ENCODE data around the gene DTHD1. TPM values are rescaled to one million over a fixed set of nuclear protein-coding genes. Genes with fewer than 3 reads are reported as not detected.

Gene DTHD1
- total and polyA plus RNA-seq, 10 of the 15 experiments (the other 5 are each of a cell fraction or from before 2014, with no cell fraction given) = 0.05 to 2.8 (median 1.4) TPM

- TF ChIP-seq USF1 (IDR thresholded peaks at IDR 0.05; ENCODE audit: borderline replicate concordance, extremely low read length, insufficient read depth, low read depth, low read length) = no peak
- no peak for TF ChIP-seq CEBPB (IDR thresholded peaks at IDR 0.05; ENCODE audit: borderline replicate concordance in 1 of 2, low read depth in 2 of 2, low read length in 2 of 2)
- no peak for TF ChIP-seq SP1 (IDR thresholded peaks at IDR 0.05; ENCODE audit: low read depth, low read length)
- TF ChIP-seq MYB (IDR thresholded peaks at IDR 0.05; ENCODE audit: borderline replicate concordance, low read depth, low read length) = no peak
- TF ChIP-seq IKZF1 (conservative IDR thresholded peaks at IDR 0.05) = no peak
Measured at GRCh38 chr4:36269101-36269500, 12.3 kb upstream of the DTHD1 start (continued).

GRCh38 chr4:36269533-36270173 lies 11.8 kb upstream of the DTHD1 start:
- BruUV-seq (replicated peaks) = no TSS peak
- no peak overlapping the region; the same call in 1 of the 2 replicates for H2AFZ ChIP-seq (ENCODE audit: control insufficient read depth, low read depth, low read length)
- ATAC-seq (no peak), FAIRE-seq (no peak), DNase-seq (ENCODE audit: low read depth, low spot score) (no peak)
- ChIA-PET RAD21 (ENCODE audit: unreplicated experiment) (interaction anchor here (1.7 to 2.3 kb wide), 2 partner anchors 63 to 78 kb away, joined by 4 to 9 read pairs; no protein-coding TSS in a partner anchor), POLR2A (interaction anchor here (1.0 kb wide), 1 partner anchor 14 kb away, joined by 5 read pairs; no protein-coding TSS in a partner anchor), CTCF (interaction anchor here (1.0 to 2.8 kb wide), 2 partner anchors 13 to 15 kb away, joined by 4 to 6 read pairs; partner anchors contain the start of gene DTHD1), SMC1A (ENCODE audit: uncharacterized antibody, unreplicated experiment) (interaction anchor here (0.7 to 4.5 kb wide), 4 partner anchors 11 to 37 kb away, joined by 3 to 38 read pairs (median 7); no protein-coding TSS in a partner anchor)
- no peak overlapping the region for H3K4me3 ChIP-seq
- intact Hi-C loops (cut with micrococcal nuclease; ENCODE audit: unreplicated experiment) (no loop called here), in situ Hi-C loops (cut with MboI) (no loop called here)
- H3K4me2 ChIP-seq (ENCODE audit: control insufficient read depth, insufficient read depth) = no peak overlapping the region
- TF ChIP-seq ZNF274 (IDR thresholded peaks at IDR 0.05; ENCODE audit: insufficient read depth, insufficient read length) (no peak), BCL11A (IDR thresholded peaks at IDR 0.05; ENCODE audit: low read depth, low read length) (no peak), CBFB (IDR thresholded peaks at IDR 0.05; ENCODE audit: low read depth) (no peak), NR2F1 (conservative IDR thresholded peaks at IDR 0.05) (no peak), RCOR1 (conservative IDR thresholded peaks at IDR 0.05; ENCODE audit: low read depth, low read length) (no peak), SIN3A (IDR thresholded peaks at IDR 0.05; ENCODE audit: low read depth, low read length) (no peak)
- TF ChIP-seq, protein P1, sequence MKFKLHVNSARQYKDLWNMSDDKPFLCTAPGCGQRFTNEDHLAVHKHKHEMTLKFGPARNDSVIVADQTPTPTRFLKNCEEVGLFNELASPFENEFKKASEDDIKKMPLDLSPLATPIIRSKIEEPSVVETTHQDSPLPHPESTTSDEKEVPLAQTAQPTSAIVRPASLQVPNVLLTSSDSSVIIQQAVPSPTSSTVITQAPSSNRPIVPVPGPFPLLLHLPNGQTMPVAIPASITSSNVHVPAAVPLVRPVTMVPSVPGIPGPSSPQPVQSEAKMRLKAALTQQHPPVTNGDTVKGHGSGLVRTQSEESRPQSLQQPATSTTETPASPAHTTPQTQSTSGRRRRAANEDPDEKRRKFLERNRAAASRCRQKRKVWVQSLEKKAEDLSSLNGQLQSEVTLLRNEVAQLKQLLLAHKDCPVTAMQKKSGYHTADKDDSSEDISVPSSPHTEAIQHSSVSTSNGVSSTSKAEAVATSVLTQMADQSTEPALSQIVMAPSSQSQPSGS (IDR thresholded peaks at IDR 0.05; ENCODE audit: low read length) = no peak
- TF ChIP-seq, protein P2, sequence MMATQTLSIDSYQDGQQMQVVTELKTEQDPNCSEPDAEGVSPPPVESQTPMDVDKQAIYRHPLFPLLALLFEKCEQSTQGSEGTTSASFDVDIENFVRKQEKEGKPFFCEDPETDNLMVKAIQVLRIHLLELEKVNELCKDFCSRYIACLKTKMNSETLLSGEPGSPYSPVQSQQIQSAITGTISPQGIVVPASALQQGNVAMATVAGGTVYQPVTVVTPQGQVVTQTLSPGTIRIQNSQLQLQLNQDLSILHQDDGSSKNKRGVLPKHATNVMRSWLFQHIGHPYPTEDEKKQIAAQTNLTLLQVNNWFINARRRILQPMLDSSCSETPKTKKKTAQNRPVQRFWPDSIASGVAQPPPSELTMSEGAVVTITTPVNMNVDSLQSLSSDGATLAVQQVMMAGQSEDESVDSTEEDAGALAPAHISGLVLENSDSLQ (IDR thresholded peaks at IDR 0.05) = no peak
- H3K27ac ChIP-seq (ENCODE audit: control insufficient read depth, insufficient read depth) = no peak overlapping the region
- H3K9ac ChIP-seq (ENCODE audit: control insufficient read depth, insufficient read depth, low read length) = no peak overlapping the region
- 90% methylated on average over 5 of the region's 5 CpGs for WGBS (ENCODE audit: insufficient coverage, insufficient replicate concordance, low lambda C conversion rate, missing lambda C conversion rate)
- H4K20me1 ChIP-seq (ENCODE audit: control insufficient read depth, insufficient read depth) = no peaks in the 10 kb centered on the region
- H3K4me1 ChIP-seq (ENCODE audit: control insufficient read depth, insufficient read depth, low read length) = no peaks in the 10 kb centered on the region
- H3K36me3 ChIP-seq (ENCODE audit: control insufficient read depth in 2 of 2, insufficient read depth in 2 of 2, low read length in 1 of 2) = no peaks in the 10 kb centered on the region
- no peaks in the 10 kb centered on the region for H3K79me2 ChIP-seq (ENCODE audit: control insufficient read depth, insufficient read depth, low read length)
- no peaks in the 10 kb centered on the region for H3K27me3 ChIP-seq (replicated peaks in 1 of 2; ENCODE audit: control insufficient read depth in 2 of 2, insufficient read depth in 2 of 2, low read length in 1 of 2)
- no peaks in the 10 kb centered on the region for H3K9me3 ChIP-seq (replicated peaks; ENCODE audit: control insufficient read depth, insufficient read depth, low read length)
